HepG2 (cell line): ENCODE measurements around the gene NPR3. TPM values are rescaled to one million over a fixed set of nuclear protein-coding genes. Genes with fewer than 3 reads are reported as not detected.

Source experiments
- ATAC-seq: fragments of 200-7000 bp; cut with Tn5 transposase; 3 replicates; pipeline ENCODE4 v1.9.1; 2020; ENCODE audit warnings: mild to moderate bottlenecking, moderate library complexity
- BruUV-seq: library from RNA; stranded (reverse); fragments of 400-500 nt; replicated peaks from 2 replicates; lab custom pipeline; 2021; lab: Mats Ljungman, UMichigan
- CTCF ChIA-PET: fragments of 300-600 bp; formaldehyde crosslinking; extraction: SDS; loops from one replicate; lab custom pipeline; 2021; ENCODE audit warnings: low total read pairs, inconsistent platforms, low intra/inter-chr PET ratio; lab: Yijun Ruan, JAX
- POLR2A ChIA-PET: fragments of 350-600 bp; sonication (Branson Sonifier 250); formaldehyde crosslinking; loops from one replicate; lab custom pipeline; 2020; ENCODE audit warnings: antibody characterized with exemption, inconsistent platforms; lab: Yijun Ruan, JAX
- DNase-seq: peaks from one replicate; pipeline ENCODE4 v3.0.0-alpha.2; 2015; ENCODE audit warnings: low spot score
- FAIRE-seq: peaks from 3 replicates; lab custom pipeline; 2011; peaks lifted over from hg19 to GRCh38; lab: Jason Lieb, UNC
- H2AFZ ChIP-seq: one replicate; pipeline ENCODE4 v1.6.1; 2011; ENCODE audit warnings: low read length, inconsistent platforms
- H3K27ac ChIP-seq: fragments of 300-600 bp; 3 replicates; pipeline ENCODE4 v1.8.0; 2011; ENCODE audit warnings: mixed run types, mild to moderate bottlenecking, mixed read lengths, low read length, inconsistent platforms; ENCODE audit not compliant: insufficient read depth; ENCODE audit errors: extremely low read length
- H3K27me3 ChIP-seq, 2 experiments: fragments of 200-600 bp in 1 of 2; 2 replicates in 1 of 2; 3 replicates in 1 of 2; pipeline versions ENCODE4 v1.6.0 to v1.8.0; 2011; ENCODE audit warnings: low read length in 2 of 2, mild to moderate bottlenecking in 2 of 2, moderate library complexity in 2 of 2, inconsistent platforms in 1 of 2; ENCODE audit not compliant: insufficient read depth in 2 of 2, control insufficient read depth in 1 of 2
- H3K36me3 ChIP-seq, 2 experiments: fragments of 200-600 bp in 1 of 2; replicated peaks in 1 of 2; 2 replicates in 1 of 2; 3 replicates in 1 of 2; pipeline versions ENCODE4 v1.5.1 to v1.8.0; 2011; ENCODE audit warnings: low read length in 2 of 2, inconsistent platforms in 1 of 2; ENCODE audit not compliant: insufficient read depth in 2 of 2, control insufficient read depth in 1 of 2
- H3K4me1 ChIP-seq: 2 replicates; pipeline ENCODE4 v1.5.1; 2012; ENCODE audit warnings: low read length, inconsistent platforms; ENCODE audit not compliant: insufficient read depth
- H3K4me2 ChIP-seq: 2 replicates; pipeline ENCODE4 v1.6.0; 2011; ENCODE audit warnings: low read depth, low read length, inconsistent platforms
- H3K4me3 ChIP-seq, 3 experiments: fragments of 200-600 bp in 1 of 3; sonication (generic), shearing (Covaris generic) in 1 of 3; replicated peaks in 1 of 3; 2 replicates each; pipeline ENCODE4 v1.5.1; 2011 to 2016; ENCODE audit warnings: low read length in 3 of 3, inconsistent platforms in 2 of 3, low read depth in 2 of 3, mild to moderate bottlenecking in 2 of 3, control low read depth in 1 of 3, mixed read lengths in 1 of 3; ENCODE audit not compliant: insufficient read depth in 1 of 3
- H3K79me2 ChIP-seq: one replicate; pipeline ENCODE4 v1.6.1; 2011; ENCODE audit warnings: low read length, inconsistent platforms; ENCODE audit not compliant: insufficient read depth
- H3K9ac ChIP-seq: 2 replicates; pipeline ENCODE4 v1.6.0; 2011; ENCODE audit warnings: mild to moderate bottlenecking, low read depth, low read length, inconsistent platforms; ENCODE audit not compliant: insufficient read depth
- H3K9me3 ChIP-seq: 2 replicates; pipeline ENCODE4 v1.5.1; 2012; ENCODE audit warnings: mild to moderate bottlenecking, low read length
- H4K20me1 ChIP-seq: 2 replicates; pipeline ENCODE4 v1.6.0; 2011; ENCODE audit warnings: inconsistent platforms, mild to moderate bottlenecking, low read length, moderate library complexity; ENCODE audit not compliant: insufficient read depth
- CREBL2 ChIP-seq: sonication (generic); formaldehyde crosslinking; IDR thresholded peaks from 2 replicates; pipeline ENCODE4 v1.8.1; 2023; ENCODE audit warnings: missing genetic modification reagents, mild to moderate bottlenecking, borderline replicate concordance
- DZIP1 ChIP-seq: sonication (generic); formaldehyde crosslinking; IDR thresholded peaks from 2 replicates; pipeline ENCODE4 v1.5.0; 2020; ENCODE audit warnings: mild to moderate bottlenecking, missing genetic modification reagents
- EP300 ChIP-seq, 3 experiments: sonication (generic) in 1 of 3; formaldehyde crosslinking in 1 of 3; IDR thresholded peaks; 2 replicates each; pipeline versions ENCODE4 v1.5.1 to v1.6.1; 2011 to 2020; ENCODE audit warnings: low read depth in 2 of 3, low read length in 2 of 3, borderline replicate concordance in 1 of 3, improper control_type of control experiment in 1 of 3, mild to moderate bottlenecking in 1 of 3, missing genetic modification reagents in 1 of 3, moderate library complexity in 1 of 3
- GPBP1L1 ChIP-seq: sonication (generic); formaldehyde crosslinking; IDR thresholded peaks from 2 replicates; pipeline ENCODE4 v1.5.0; 2020; ENCODE audit warnings: mild to moderate bottlenecking, missing genetic modification reagents
- NR0B2 ChIP-seq: sonication (generic); formaldehyde crosslinking; IDR thresholded peaks from 2 replicates; pipeline ENCODE4 v1.4.0; 2020; ENCODE audit warnings: mild to moderate bottlenecking, missing genetic modification reagents
- PLSCR1 ChIP-seq: sonication (generic); formaldehyde crosslinking; IDR thresholded peaks from 2 replicates; pipeline ENCODE4 v1.5.0; 2020; ENCODE audit warnings: missing genetic modification reagents, mild to moderate bottlenecking, borderline replicate concordance
- ZNF704 ChIP-seq: sonication (generic); formaldehyde crosslinking; IDR thresholded peaks from 2 replicates; pipeline ENCODE4 v1.8.1; 2023; ENCODE audit warnings: mild to moderate bottlenecking, inconsistent platforms, moderate library complexity, missing genetic modification reagents, borderline replicate concordance
- ZNF891 ChIP-seq: sonication (generic); formaldehyde crosslinking; IDR thresholded peaks from 2 replicates; pipeline ENCODE4 v1.5.0; 2020; ENCODE audit warnings: mild to moderate bottlenecking, missing genetic modification reagents
- in situ Hi-C: cut with HindIII; loops from 2 replicates; pipeline ENCODE4 v1.10.0; 2017; ENCODE audit warnings: low pct_unique_long_range_greater_than_20kb; ENCODE audit not compliant: extremely low pct_ligation_motif_present
- intact Hi-C: fragments of 100-400 bp; cut with micrococcal nuclease; formaldehyde crosslinking; loops from one replicate; pipeline ENCODE4 v1.10.0; 2022; ENCODE audit not compliant: unreplicated experiment
- polyA plus RNA-seq, 8 experiments: library from polyadenylated mRNA; depleted of rRNA in 3 of 8; stranded (reverse) in 7 of 8; unstranded in 1 of 8; fragments of >200 nt; fragmentation: Illumina TruSeq in 4 of 8; extraction: Trizol in 4 of 8; gene quantifications; 2 replicates each; pipeline versions ENCODE4 v1.2.1 to v1.2.3, GENCODE V29; 2011 to 2016; ENCODE audit warnings: low read depth in 4 of 8, missing spikeins in 1 of 8, mixed read lengths in 1 of 8; ENCODE audit not compliant: insufficient read depth in 1 of 8
- total RNA-seq, 5 experiments: library from RNA; depleted of rRNA; stranded (reverse); fragments of >200 nt; fragmentation: Illumina TruSeq; extraction: Trizol; gene quantifications; 2 replicates each; pipeline ENCODE4 v1.2.3, GENCODE V29; 2016; ENCODE audit warnings: low read depth in 1 of 5

NPR3 gene
- total and polyA plus RNA-seq, 2 of the 13 experiments (the other 11 are each of a cell fraction or from before 2014, with no cell fraction given): 0.01 TPM; not detected in 1

- no peaks in the 10 kb centered on the region for H3K9me3 ChIP-seq
- no peaks in the 10 kb centered on the region for H3K4me1 ChIP-seq
- no TSS peak for BruUV-seq
- H3K4me2 ChIP-seq: no peak overlapping the region
- ChIA-PET CTCF (no interaction called here), POLR2A (no interaction called here)
- 0 out of 5 replicates have a peak, but pooled peaks cover 0 to 18% of the 10 kb centered on the region in 2 experiments for H3K27me3 ChIP-seq
- H4K20me1 ChIP-seq: no peaks in the 10 kb centered on the region
- H2AFZ ChIP-seq: no peak overlapping the region
- H3K36me3 ChIP-seq: no peaks in the 10 kb centered on the region
- no peak for TF ChIP-seq GPBP1L1 (CRISPR knock-in tag)
- no peak for TF ChIP-seq DZIP1 (CRISPR knock-in tag)
- TF ChIP-seq NR0B2 (CRISPR knock-in tag): no peak
- TF ChIP-seq ZNF891 (CRISPR knock-in tag): no peak
- TF ChIP-seq ZNF704 (CRISPR knock-in tag): no peak
- no peak for TF ChIP-seq PLSCR1 (CRISPR knock-in tag)
- TF ChIP-seq CREBL2 (CRISPR knock-in tag): no peak
- no peak for TF ChIP-seq EP300 (IDR thresholded peaks at IDR 0.05; ENCODE audit: low read depth in 2 of 2, low read length in 2 of 2)
- TF ChIP-seq EP300 (CRISPR knock-in tag; IDR thresholded peaks at IDR 0.05; ENCODE audit: borderline replicate concordance): no peak
- H3K4me3 ChIP-seq: no peak overlapping the region
- no peak for FAIRE-seq
- H3K27ac ChIP-seq: no peak overlapping the region
- DNase-seq: no peak
- no peaks in the 10 kb centered on the region for H3K79me2 ChIP-seq
- in situ Hi-C loops (no loop called here), intact Hi-C loops (no loop called here)
- no peak overlapping the region for H3K9ac ChIP-seq
- no peak for ATAC-seq
Measured at GRCh38 chr5:32753765-32754164, 42.6 kb downstream of the NPR3 start.
